A549 (cell line): Measurements from ENCODE around the gene MALAT1.
"Not testable (repeated sequence)": the region's sequence is repeated elsewhere in the genome, so short reads cannot be mapped to it uniquely, and the experiment has no call there.

Source experiments
- CHD2 ChIP-seq: fragments of 150-350 bp; IDR thresholded peaks from 2 replicates; pipeline ENCODE4 v1.6.1; 2014; ENCODE audit warnings: low read length; ENCODE audit not compliant: partially characterized antibody
- CHD4 ChIP-seq: fragments of 200-600 bp; sonication (generic); IDR thresholded peaks from 2 replicates; pipeline ENCODE4 v1.6.1; 2016; ENCODE audit warnings: antibody characterized with exemption, mild to moderate bottlenecking, borderline replicate concordance
- EP300 ChIP-seq, 2 experiments: fragments of >200 bp; sonication (Bioruptor Twin); formaldehyde crosslinking; IDR thresholded peaks; 2 replicates in 1 of 2; 3 replicates in 1 of 2; pipeline ENCODE4 v1.6.1; 2016 to 2017
- HOXB5 ChIP-seq: fragments of 250-450 bp; sonication (Bioruptor Pico); IDR thresholded peaks from 2 replicates; pipeline ENCODE4 v1.5.0; 2020; ENCODE audit warnings: mild to moderate bottlenecking, moderate library complexity
- JUN ChIP-seq, 2 experiments: fragments of >200 bp; sonication (Bioruptor Twin); formaldehyde crosslinking; IDR thresholded peaks; 2 replicates in 1 of 2; 3 replicates in 1 of 2; pipeline ENCODE4 v1.6.1; 2016 to 2017
- MYC ChIP-seq: IDR thresholded peaks from 2 replicates; pipeline ENCODE4 v1.6.1; 2012; ENCODE audit warnings: mild to moderate bottlenecking, inconsistent platforms, low read length, improper control_type of control experiment, borderline replicate concordance
- POLR2A ChIP-seq: IDR thresholded peaks from 2 replicates; pipeline ENCODE4 v1.6.1; 2012; ENCODE audit warnings: mild to moderate bottlenecking, low read length
- RAD21 ChIP-seq, 2 experiments: fragments of >200 bp in 1 of 2; sonication (Bioruptor Twin) in 1 of 2; formaldehyde crosslinking in 1 of 2; IDR thresholded peaks in 1 of 2; conservative IDR thresholded peaks in 1 of 2; 2 replicates in 1 of 2; 3 replicates in 1 of 2; pipeline ENCODE4 v1.6.1; 2012 to 2018; ENCODE audit warnings: inconsistent platforms in 1 of 2
- REST ChIP-seq: fragments of 200-600 bp; sonication (generic); IDR thresholded peaks from 2 replicates; pipeline ENCODE4 v1.6.1; 2016; ENCODE audit warnings: antibody characterized with exemption, mild to moderate bottlenecking, moderate library complexity
- ZC3H11A ChIP-seq: fragments of 450-650 bp; IDR thresholded peaks from 2 replicates; pipeline ENCODE4 v1.6.1; 2014; ENCODE audit warnings: antibody characterized with exemption, mild to moderate bottlenecking
- ZFP36 ChIP-seq: fragments of 450-650 bp; IDR thresholded peaks from 2 replicates; pipeline ENCODE4 v1.6.1; 2014; ENCODE audit warnings: borderline replicate concordance; ENCODE audit not compliant: partially characterized antibody
- ZSCAN20 ChIP-seq: fragments of 250-450 bp; sonication (Bioruptor Pico); IDR thresholded peaks from 2 replicates; pipeline ENCODE4 v1.8.0; 2022; ENCODE audit warnings: mild to moderate bottlenecking, moderate library complexity
- TF ChIP-seq, protein P1 (sequence below): fragments of >200 bp; sonication (Bioruptor Twin); formaldehyde crosslinking; IDR thresholded peaks from 3 replicates; pipeline ENCODE4 v1.5.1; 2016
- TF ChIP-seq, protein P2 (sequence below): IDR thresholded peaks from 2 replicates; pipeline ENCODE4 v1.6.1; 2012

GRCh38 chr11:65518941-65519549 lies 20.2 kb downstream of the MALAT1 start:
- TF ChIP-seq, protein P1, sequence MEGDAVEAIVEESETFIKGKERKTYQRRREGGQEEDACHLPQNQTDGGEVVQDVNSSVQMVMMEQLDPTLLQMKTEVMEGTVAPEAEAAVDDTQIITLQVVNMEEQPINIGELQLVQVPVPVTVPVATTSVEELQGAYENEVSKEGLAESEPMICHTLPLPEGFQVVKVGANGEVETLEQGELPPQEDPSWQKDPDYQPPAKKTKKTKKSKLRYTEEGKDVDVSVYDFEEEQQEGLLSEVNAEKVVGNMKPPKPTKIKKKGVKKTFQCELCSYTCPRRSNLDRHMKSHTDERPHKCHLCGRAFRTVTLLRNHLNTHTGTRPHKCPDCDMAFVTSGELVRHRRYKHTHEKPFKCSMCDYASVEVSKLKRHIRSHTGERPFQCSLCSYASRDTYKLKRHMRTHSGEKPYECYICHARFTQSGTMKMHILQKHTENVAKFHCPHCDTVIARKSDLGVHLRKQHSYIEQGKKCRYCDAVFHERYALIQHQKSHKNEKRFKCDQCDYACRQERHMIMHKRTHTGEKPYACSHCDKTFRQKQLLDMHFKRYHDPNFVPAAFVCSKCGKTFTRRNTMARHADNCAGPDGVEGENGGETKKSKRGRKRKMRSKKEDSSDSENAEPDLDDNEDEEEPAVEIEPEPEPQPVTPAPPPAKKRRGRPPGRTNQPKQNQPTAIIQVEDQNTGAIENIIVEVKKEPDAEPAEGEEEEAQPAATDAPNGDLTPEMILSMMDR, result not testable (repeated sequence)
- not testable (repeated sequence) for TF ChIP-seq REST; JUN (IDR thresholded peaks at IDR 0.05); POLR2A; HOXB5 (CRISPR knock-in tag); ZFP36; ZC3H11A; RAD21 (conservative IDR thresholded peaks at IDR 0.05 in 1 of 2, IDR thresholded peaks at IDR 0.05 in 1 of 2); CHD4; ZSCAN20; CHD2; MYC; EP300 (IDR thresholded peaks at IDR 0.05)
- TF ChIP-seq, protein P2, sequence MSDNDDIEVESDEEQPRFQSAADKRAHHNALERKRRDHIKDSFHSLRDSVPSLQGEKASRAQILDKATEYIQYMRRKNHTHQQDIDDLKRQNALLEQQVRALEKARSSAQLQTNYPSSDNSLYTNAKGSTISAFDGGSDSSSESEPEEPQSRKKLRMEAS, result not testable (repeated sequence)
